HEK293 (cell line): ENCODE results near the gene TBX10.

Source experiments
- HOXA7 ChIP-seq: sonication (generic); formaldehyde crosslinking; IDR thresholded peaks from 2 replicates; pipeline ENCODE4 v1.8.1; 2022; ENCODE audit warnings: missing genetic modification reagents, borderline replicate concordance
- YY1 ChIP-seq: fragments of 450-650 bp; formaldehyde crosslinking; IDR thresholded peaks from 2 replicates; pipeline ENCODE4 v1.5.1; 2018; ENCODE audit warnings: missing biosample characterization, missing genetic modification characterization
- ZFP3 ChIP-seq: fragments of 450-650 bp; formaldehyde crosslinking; IDR thresholded peaks from 2 replicates; pipeline ENCODE4 v1.5.1; 2016; ENCODE audit warnings: low read depth, missing biosample characterization, missing genetic modification characterization
- ZNF112 ChIP-seq: fragments of 450-650 bp; formaldehyde crosslinking; IDR thresholded peaks from 2 replicates; pipeline ENCODE4 v1.5.0; 2017; ENCODE audit warnings: missing biosample characterization, missing genetic modification characterization
- ZNF174 ChIP-seq: fragments of 450-650 bp; formaldehyde crosslinking; IDR thresholded peaks from 2 replicates; pipeline ENCODE4 v1.5.0; 2017; ENCODE audit warnings: missing biosample characterization, mild to moderate bottlenecking, missing genetic modification characterization
- ZNF510 ChIP-seq: fragments of 450-650 bp; formaldehyde crosslinking; IDR thresholded peaks from 2 replicates; pipeline ENCODE4 v1.5.1; 2018; ENCODE audit warnings: mild to moderate bottlenecking, missing genetic modification characterization, missing biosample characterization; ENCODE audit not compliant: insufficient replicate concordance
- ZNF585B ChIP-seq: fragments of 450-650 bp; formaldehyde crosslinking; IDR thresholded peaks from 2 replicates; pipeline ENCODE4 v1.5.1; 2016; ENCODE audit warnings: missing biosample characterization, missing genetic modification characterization
- ZNF626 ChIP-seq: fragments of 450-650 bp; sonication (Bioruptor Pico); formaldehyde crosslinking; IDR thresholded peaks from 2 replicates; pipeline ENCODE4 v1.5.1; 2018; ENCODE audit warnings: missing biosample characterization, missing genetic modification characterization, inconsistent platforms
- TF ChIP-seq, protein P1 (sequence below): fragments of 450-650 bp; formaldehyde crosslinking; IDR thresholded peaks from 2 replicates; pipeline ENCODE4 v1.5.1; 2016; ENCODE audit warnings: missing biosample characterization, missing genetic modification characterization

DNA sequence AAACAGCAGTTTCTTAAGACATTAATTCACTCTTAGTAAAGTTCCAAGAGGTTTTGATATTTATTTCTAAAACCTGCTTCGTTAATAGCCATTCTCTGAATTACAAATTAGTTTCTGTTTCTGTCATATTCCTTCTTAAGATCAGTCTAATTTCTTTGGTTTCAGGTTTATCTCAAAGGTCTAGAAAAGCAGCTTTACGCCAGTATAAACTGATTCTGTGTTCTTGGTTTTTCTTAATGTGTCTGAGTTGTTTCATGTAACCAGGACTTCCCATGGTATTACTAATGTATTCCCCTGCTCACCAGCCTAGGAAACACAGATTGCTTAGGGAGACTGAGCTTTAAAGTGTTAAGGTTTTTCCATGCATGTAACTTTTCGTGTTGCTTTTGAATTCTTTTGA lies 17.7 kb upstream of the TBX10 start:
- TF ChIP-seq, protein P1, sequence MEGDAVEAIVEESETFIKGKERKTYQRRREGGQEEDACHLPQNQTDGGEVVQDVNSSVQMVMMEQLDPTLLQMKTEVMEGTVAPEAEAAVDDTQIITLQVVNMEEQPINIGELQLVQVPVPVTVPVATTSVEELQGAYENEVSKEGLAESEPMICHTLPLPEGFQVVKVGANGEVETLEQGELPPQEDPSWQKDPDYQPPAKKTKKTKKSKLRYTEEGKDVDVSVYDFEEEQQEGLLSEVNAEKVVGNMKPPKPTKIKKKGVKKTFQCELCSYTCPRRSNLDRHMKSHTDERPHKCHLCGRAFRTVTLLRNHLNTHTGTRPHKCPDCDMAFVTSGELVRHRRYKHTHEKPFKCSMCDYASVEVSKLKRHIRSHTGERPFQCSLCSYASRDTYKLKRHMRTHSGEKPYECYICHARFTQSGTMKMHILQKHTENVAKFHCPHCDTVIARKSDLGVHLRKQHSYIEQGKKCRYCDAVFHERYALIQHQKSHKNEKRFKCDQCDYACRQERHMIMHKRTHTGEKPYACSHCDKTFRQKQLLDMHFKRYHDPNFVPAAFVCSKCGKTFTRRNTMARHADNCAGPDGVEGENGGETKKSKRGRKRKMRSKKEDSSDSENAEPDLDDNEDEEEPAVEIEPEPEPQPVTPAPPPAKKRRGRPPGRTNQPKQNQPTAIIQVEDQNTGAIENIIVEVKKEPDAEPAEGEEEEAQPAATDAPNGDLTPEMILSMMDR (tag by site-specific recombination): no peak
- no peak for TF ChIP-seq ZNF112 (tag by site-specific recombination)
- TF ChIP-seq ZNF510 (tag by site-specific recombination): no peak
- no peak for TF ChIP-seq YY1
- no peak for TF ChIP-seq ZFP3 (tag by site-specific recombination)
- TF ChIP-seq HOXA7 (CRISPR knock-in tag): no peak
- no peak for TF ChIP-seq ZNF174
- TF ChIP-seq ZNF626 (tag by site-specific recombination): no peak
- no peak for TF ChIP-seq ZNF585B (tag by site-specific recombination)
